Measurements from ENCODE around the gene TMEM129. TPM values are rescaled to one million over a fixed set of nuclear protein-coding genes. Genes with fewer than 3 reads are reported as not detected.

Gene TMEM129
- total RNA-seq, 1 experiment from 2014 or later, result 54.9 TPM

DNA sequence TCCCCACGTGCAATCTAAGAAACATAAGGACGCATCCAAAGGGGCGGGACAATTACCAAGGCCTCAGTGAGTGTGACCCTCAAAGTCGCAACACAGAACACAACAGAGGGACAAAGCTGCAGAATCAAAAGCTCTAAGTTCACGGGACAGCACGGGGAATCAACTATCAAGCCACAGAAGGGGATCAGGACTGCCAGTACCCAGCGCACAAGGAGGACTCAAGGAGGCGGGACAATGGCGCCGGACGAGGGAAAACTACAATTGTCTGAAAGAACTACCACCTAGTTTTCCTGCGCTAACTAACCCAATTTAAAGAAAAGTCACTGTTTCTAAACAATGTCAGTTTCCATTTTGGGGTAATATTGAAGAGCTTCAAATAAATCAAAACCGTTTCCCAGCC is 38.3 kb downstream of the TMEM129 start:
- ChIA-PET POLR2A (no interaction called here), CTCF (interaction anchor here (1.9 kb wide), 1 partner anchor 10 kb away, joined by 8 read pairs; no protein-coding TSS in a partner anchor)
- peaks cover 27% of the 10 kb centered on the region for H3K27me3 Mint-ChIP-seq (ENCODE audit: low read depth)
- H3K36me3 Mint-ChIP-seq, result no peaks in the 10 kb centered on the region
- peaks cover 16% of the 10 kb centered on the region for H3K4me1 Mint-ChIP-seq
- ATAC-seq (no peak), DNase-seq (ENCODE audit: low spot score) (no peak)
- TF ChIP-seq PRRX2 (CRISPR knock-in tag; IDR thresholded peaks at IDR 0.05) (no peak), ESRRA (CRISPR knock-in tag; IDR thresholded peaks at IDR 0.05; ENCODE audit: borderline replicate concordance) (no peak), RELA (CRISPR knock-in tag; IDR thresholded peaks at IDR 0.05; ENCODE audit: borderline replicate concordance) (no peak), E2F5 (CRISPR knock-in tag; IDR thresholded peaks at IDR 0.05) (no peak), ZNF416 (CRISPR knock-in tag; IDR thresholded peaks at IDR 0.05) (no peak)
- TF ChIP-seq, protein P1, sequence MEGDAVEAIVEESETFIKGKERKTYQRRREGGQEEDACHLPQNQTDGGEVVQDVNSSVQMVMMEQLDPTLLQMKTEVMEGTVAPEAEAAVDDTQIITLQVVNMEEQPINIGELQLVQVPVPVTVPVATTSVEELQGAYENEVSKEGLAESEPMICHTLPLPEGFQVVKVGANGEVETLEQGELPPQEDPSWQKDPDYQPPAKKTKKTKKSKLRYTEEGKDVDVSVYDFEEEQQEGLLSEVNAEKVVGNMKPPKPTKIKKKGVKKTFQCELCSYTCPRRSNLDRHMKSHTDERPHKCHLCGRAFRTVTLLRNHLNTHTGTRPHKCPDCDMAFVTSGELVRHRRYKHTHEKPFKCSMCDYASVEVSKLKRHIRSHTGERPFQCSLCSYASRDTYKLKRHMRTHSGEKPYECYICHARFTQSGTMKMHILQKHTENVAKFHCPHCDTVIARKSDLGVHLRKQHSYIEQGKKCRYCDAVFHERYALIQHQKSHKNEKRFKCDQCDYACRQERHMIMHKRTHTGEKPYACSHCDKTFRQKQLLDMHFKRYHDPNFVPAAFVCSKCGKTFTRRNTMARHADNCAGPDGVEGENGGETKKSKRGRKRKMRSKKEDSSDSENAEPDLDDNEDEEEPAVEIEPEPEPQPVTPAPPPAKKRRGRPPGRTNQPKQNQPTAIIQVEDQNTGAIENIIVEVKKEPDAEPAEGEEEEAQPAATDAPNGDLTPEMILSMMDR (IDR thresholded peaks at IDR 0.05), result no peak
- no peak overlapping the region for H3K27ac Mint-ChIP-seq
- H3K4me3 Mint-ChIP-seq, result peak overlapping the region; percentile 73
- no peaks in the 10 kb centered on the region for H3K9me3 Mint-ChIP-seq

DNA sequence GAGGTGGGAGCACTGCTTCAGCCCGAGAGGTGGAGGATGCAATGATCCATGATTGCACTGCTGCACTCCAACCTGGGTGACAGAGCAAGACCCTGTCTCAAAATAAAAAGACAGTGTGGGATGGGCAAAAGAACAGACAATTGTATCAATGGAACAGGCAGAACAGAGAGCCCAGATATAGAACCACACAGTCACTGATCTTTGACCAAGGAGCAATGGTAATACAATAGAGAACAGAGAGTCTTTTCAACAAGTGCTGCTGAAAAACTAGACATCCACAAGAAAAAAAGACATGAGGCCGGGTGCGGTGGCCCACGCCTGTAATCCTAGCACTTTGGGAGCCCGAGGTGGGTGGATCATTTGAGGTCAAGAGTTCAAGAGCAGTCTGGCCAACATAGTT is 42.9 kb downstream of the TMEM129 start:
- DNase-seq (ENCODE audit: low spot score) (no peak), ATAC-seq (no peak)
- Mint-ChIP-seq H3K36me3 (no peaks in the 10 kb centered on the region), H3K27ac (no peak overlapping the region), H3K4me3 (no peak overlapping the region), H3K9me3 (no peaks in the 10 kb centered on the region), H3K4me1 (peaks cover 6% of the 10 kb centered on the region), H3K27me3 (ENCODE audit: low read depth) (peaks cover 22% of the 10 kb centered on the region)
- CTCF ChIA-PET, result no interaction called here
- POLR2A ChIA-PET, result no interaction called here
- no peak for TF ChIP-seq ZNF317 (CRISPR knock-in tag; IDR thresholded peaks at IDR 0.05; ENCODE audit: borderline replicate concordance, low read depth)
- no peak for TF ChIP-seq CREM (CRISPR knock-in tag; IDR thresholded peaks at IDR 0.05)
- TF ChIP-seq, protein P2, sequence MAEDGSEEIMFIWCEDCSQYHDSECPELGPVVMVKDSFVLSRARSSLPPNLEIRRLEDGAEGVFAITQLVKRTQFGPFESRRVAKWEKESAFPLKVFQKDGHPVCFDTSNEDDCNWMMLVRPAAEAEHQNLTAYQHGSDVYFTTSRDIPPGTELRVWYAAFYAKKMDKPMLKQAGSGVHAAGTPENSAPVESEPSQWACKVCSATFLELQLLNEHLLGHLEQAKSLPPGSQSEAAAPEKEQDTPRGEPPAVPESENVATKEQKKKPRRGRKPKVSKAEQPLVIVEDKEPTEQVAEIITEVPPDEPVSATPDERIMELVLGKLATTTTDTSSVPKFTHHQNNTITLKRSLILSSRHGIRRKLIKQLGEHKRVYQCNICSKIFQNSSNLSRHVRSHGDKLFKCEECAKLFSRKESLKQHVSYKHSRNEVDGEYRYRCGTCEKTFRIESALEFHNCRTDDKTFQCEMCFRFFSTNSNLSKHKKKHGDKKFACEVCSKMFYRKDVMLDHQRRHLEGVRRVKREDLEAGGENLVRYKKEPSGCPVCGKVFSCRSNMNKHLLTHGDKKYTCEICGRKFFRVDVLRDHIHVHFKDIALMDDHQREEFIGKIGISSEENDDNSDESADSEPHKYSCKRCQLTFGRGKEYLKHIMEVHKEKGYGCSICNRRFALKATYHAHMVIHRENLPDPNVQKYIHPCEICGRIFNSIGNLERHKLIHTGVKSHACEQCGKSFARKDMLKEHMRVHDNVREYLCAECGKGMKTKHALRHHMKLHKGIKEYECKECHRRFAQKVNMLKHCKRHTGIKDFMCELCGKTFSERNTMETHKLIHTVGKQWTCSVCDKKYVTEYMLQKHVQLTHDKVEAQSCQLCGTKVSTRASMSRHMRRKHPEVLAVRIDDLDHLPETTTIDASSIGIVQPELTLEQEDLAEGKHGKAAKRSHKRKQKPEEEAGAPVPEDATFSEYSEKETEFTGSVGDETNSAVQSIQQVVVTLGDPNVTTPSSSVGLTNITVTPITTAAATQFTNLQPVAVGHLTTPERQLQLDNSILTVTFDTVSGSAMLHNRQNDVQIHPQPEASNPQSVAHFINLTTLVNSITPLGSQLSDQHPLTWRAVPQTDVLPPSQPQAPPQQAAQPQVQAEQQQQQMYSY (CRISPR knock-in tag; IDR thresholded peaks at IDR 0.05), result no peak
- no peak for TF ChIP-seq MYBL2 (CRISPR knock-in tag; IDR thresholded peaks at IDR 0.05)
- no peak for TF ChIP-seq ZBTB21 (CRISPR knock-in tag; IDR thresholded peaks at IDR 0.05; ENCODE audit: borderline replicate concordance)
- TF ChIP-seq JUN (CRISPR knock-in tag; IDR thresholded peaks at IDR 0.05), result no peak
- no peak for TF ChIP-seq ZMAT4 (CRISPR knock-in tag; IDR thresholded peaks at IDR 0.05)
- TF ChIP-seq, protein P3, sequence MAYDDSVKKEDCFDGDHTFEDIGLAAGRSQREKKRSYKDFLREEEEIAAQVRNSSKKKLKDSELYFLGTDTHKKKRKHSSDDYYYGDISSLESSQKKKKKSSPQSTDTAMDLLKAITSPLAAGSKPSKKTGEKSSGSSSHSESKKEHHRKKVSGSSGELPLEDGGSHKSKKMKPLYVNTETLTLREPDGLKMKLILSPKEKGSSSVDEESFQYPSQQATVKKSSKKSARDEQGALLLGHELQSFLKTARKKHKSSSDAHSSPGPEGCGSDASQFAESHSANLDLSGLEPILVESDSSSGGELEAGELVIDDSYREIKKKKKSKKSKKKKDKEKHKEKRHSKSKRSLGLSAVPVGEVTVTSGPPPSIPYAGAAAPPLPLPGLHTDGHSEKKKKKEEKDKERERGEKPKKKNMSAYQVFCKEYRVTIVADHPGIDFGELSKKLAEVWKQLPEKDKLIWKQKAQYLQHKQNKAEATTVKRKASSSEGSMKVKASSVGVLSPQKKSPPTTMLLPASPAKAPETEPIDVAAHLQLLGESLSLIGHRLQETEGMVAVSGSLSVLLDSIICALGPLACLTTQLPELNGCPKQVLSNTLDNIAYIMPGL (CRISPR knock-in tag; IDR thresholded peaks at IDR 0.05), result no peak
- TF ChIP-seq, protein P4, sequence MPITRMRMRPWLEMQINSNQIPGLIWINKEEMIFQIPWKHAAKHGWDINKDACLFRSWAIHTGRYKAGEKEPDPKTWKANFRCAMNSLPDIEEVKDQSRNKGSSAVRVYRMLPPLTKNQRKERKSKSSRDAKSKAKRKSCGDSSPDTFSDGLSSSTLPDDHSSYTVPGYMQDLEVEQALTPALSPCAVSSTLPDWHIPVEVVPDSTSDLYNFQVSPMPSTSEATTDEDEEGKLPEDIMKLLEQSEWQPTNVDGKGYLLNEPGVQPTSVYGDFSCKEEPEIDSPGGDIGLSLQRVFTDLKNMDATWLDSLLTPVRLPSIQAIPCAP (CRISPR knock-in tag; IDR thresholded peaks at IDR 0.05), result no peak
- TF ChIP-seq E2F5 (CRISPR knock-in tag; IDR thresholded peaks at IDR 0.05), result no peak
- no peak for TF ChIP-seq TCF7 (CRISPR knock-in tag; IDR thresholded peaks at IDR 0.05; ENCODE audit: low read depth)
- TF ChIP-seq ATF2 (CRISPR knock-in tag; IDR thresholded peaks at IDR 0.05; ENCODE audit: borderline replicate concordance, low read depth), result no peak
- TF ChIP-seq CBFB (CRISPR knock-in tag; IDR thresholded peaks at IDR 0.05; ENCODE audit: low read depth), result no peak
- no peak for TF ChIP-seq NR3C1 (CRISPR knock-in tag; conservative IDR thresholded peaks at IDR 0.05; ENCODE audit: low read depth)
- no peak for TF ChIP-seq ZNF396 (CRISPR knock-in tag; IDR thresholded peaks at IDR 0.05; ENCODE audit: borderline replicate concordance)
- TF ChIP-seq ZNF138 (CRISPR knock-in tag; conservative IDR thresholded peaks at IDR 0.05), result no peak
- TF ChIP-seq IRF2 (CRISPR knock-in tag; IDR thresholded peaks at IDR 0.05; ENCODE audit: borderline replicate concordance, low read depth), result no peak
